Endothelial cell of umbilical vein (primary cell): ENCODE results near the gene STK11IP. TPM values are rescaled to one million over a fixed set of nuclear protein-coding genes. Genes with fewer than 3 reads are reported as not detected.

Source experiments
- BruUV-seq: library from RNA; stranded (reverse); fragments of 400-500 nt; replicated peaks from 2 replicates; lab custom pipeline; 2021; lab: Mats Ljungman, UMichigan
- CTCF ChIA-PET: fragments of 300-600, 350-600 bp; sonication (Branson Sonifier 250); formaldehyde crosslinking; loops from one replicate; lab custom pipeline; 2021; ENCODE audit warnings: antibody characterized with exemption, inconsistent platforms; lab: Charles Lee
- POLR2A ChIA-PET: fragments of 300-600, 350-600 bp; sonication (Branson Sonifier 250); formaldehyde crosslinking; loops from one replicate; lab custom pipeline; 2021; ENCODE audit warnings: antibody characterized with exemption, inconsistent platforms; lab: Charles Lee
- DNase-seq: peaks from one replicate; pipeline ENCODE4 v3.0.0-alpha.2; 2011; ENCODE audit warnings: low read depth, low spot score
- FAIRE-seq: peaks from 2 replicates; lab custom pipeline; 2011; peaks lifted over from hg19 to GRCh38; lab: Jason Lieb, UNC
- H2AFZ ChIP-seq: 2 replicates; pipeline ENCODE4 v1.6.0; 2012; ENCODE audit warnings: low read depth, low read length, control low read depth, inconsistent platforms
- H3K27ac ChIP-seq: 2 replicates; pipeline ENCODE4 v1.5.1; 2011; ENCODE audit warnings: low read depth, mild to moderate bottlenecking, control low read depth, low read length, moderate library complexity; ENCODE audit not compliant: insufficient read depth
- H3K27me3 ChIP-seq, 2 experiments: 2 replicates each; pipeline versions ENCODE4 v1.6.0 to v1.6.1; 2011; ENCODE audit warnings: low read length in 2 of 2, mixed read lengths in 1 of 2; ENCODE audit not compliant: control insufficient read depth in 2 of 2, insufficient read depth in 2 of 2
- H3K36me3 ChIP-seq, 2 experiments: 2 replicates in 1 of 2; 3 replicates in 1 of 2; pipeline ENCODE4 v1.5.1; 2011; ENCODE audit warnings: low read length in 2 of 2, mild to moderate bottlenecking in 1 of 2, moderate library complexity in 1 of 2; ENCODE audit not compliant: control insufficient read depth in 2 of 2, insufficient read depth in 2 of 2; ENCODE audit errors: extremely low read depth in 1 of 2
- H3K4me1 ChIP-seq: 3 replicates; pipeline ENCODE4 v1.5.1; 2011; ENCODE audit warnings: mild to moderate bottlenecking, low read length; ENCODE audit not compliant: control insufficient read depth, insufficient read depth; ENCODE audit errors: extremely low read depth
- H3K4me2 ChIP-seq: 2 replicates; pipeline ENCODE4 v1.6.1; 2011; ENCODE audit warnings: low read length, control low read depth, mixed read lengths; ENCODE audit not compliant: insufficient read depth
- H3K4me3 ChIP-seq, 3 experiments: fragments of 200-600 bp in 1 of 3; sonication (generic), shearing (Covaris generic) in 1 of 3; replicated peaks in 1 of 3; 2 replicates each; pipeline ENCODE4 v1.5.1; 2011 to 2016; ENCODE audit warnings: control low read depth in 3 of 3, low read length in 3 of 3, mild to moderate bottlenecking in 2 of 3, inconsistent platforms in 1 of 3, low read depth in 1 of 3, moderate library complexity in 1 of 3; ENCODE audit not compliant: insufficient read depth in 1 of 3
- H3K79me2 ChIP-seq: 2 replicates; pipeline ENCODE4 v1.6.0; 2012; ENCODE audit warnings: low read length, inconsistent platforms; ENCODE audit not compliant: control insufficient read depth, insufficient read depth
- H3K9ac ChIP-seq: replicated peaks from 2 replicates; pipeline ENCODE3; 2011; ENCODE audit warnings: low read length, control low read depth; ENCODE audit not compliant: insufficient read depth; ENCODE audit errors: extremely low read depth
- H3K9me1 ChIP-seq: replicated peaks from 3 replicates; pipeline ENCODE4 v1.6.0; 2011; ENCODE audit warnings: mild to moderate bottlenecking, low read length; ENCODE audit not compliant: control insufficient read depth, insufficient read depth; ENCODE audit errors: extremely low read depth
- H3K9me3 ChIP-seq: replicated peaks from 2 replicates; pipeline ENCODE4 v1.5.1; 2012; ENCODE audit warnings: low read length, inconsistent platforms; ENCODE audit not compliant: control insufficient read depth, insufficient read depth
- H4K20me1 ChIP-seq: replicated peaks from 2 replicates; pipeline ENCODE3; 2011; ENCODE audit warnings: mild to moderate bottlenecking, low read length; ENCODE audit not compliant: control insufficient read depth, insufficient read depth; ENCODE audit errors: extremely low read depth
- EZH2 ChIP-seq: IDR thresholded peaks from 2 replicates; pipeline ENCODE4 v1.6.1; 2012; ENCODE audit warnings: borderline replicate concordance, low read depth, mild to moderate bottlenecking, moderate library complexity, low read length, inconsistent platforms; ENCODE audit not compliant: severe bottlenecking
- FOS ChIP-seq: IDR thresholded peaks from 2 replicates; pipeline ENCODE4 v1.6.1; 2011; ENCODE audit warnings: mild to moderate bottlenecking, low read length, moderate library complexity, borderline replicate concordance; ENCODE audit not compliant: insufficient read depth
- GATA2 ChIP-seq: IDR thresholded peaks from 2 replicates; pipeline ENCODE4 v1.7.0; 2011; ENCODE audit warnings: low read depth, mild to moderate bottlenecking, moderate library complexity, mixed read lengths, low read length; ENCODE audit not compliant: insufficient read length, insufficient read depth
- JUN ChIP-seq: IDR thresholded peaks from 2 replicates; pipeline ENCODE4 v1.6.1; 2011; ENCODE audit warnings: borderline replicate concordance, low read depth; ENCODE audit not compliant: insufficient read length, insufficient read depth
- MYC ChIP-seq: IDR thresholded peaks from one replicate; pipeline ENCODE4 v1.6.1; 2011; ENCODE audit warnings: mild to moderate bottlenecking, low read depth, low read length
- POLR2A ChIP-seq: IDR thresholded peaks from 2 replicates; pipeline ENCODE4 v1.6.1; 2012; ENCODE audit warnings: low read depth, mild to moderate bottlenecking, control low read depth, low read length
- POLR2AphosphoS5 ChIP-seq: IDR thresholded peaks from 2 replicates; pipeline ENCODE4 v1.6.1; 2012; ENCODE audit warnings: low read depth, mild to moderate bottlenecking, control low read depth, low read length, moderate library complexity; ENCODE audit not compliant: insufficient read depth
- dilution Hi-C: fragments of 300-500 bp; cut with MboI; formaldehyde crosslinking; loops from one replicate; pipeline ENCODE4 v1.15.0; 2019; ENCODE audit warnings: low sequenced_read_pairs; ENCODE audit not compliant: extremely low pct_ligation_motif_present
- intact Hi-C: fragments of 100-400 bp; cut with micrococcal nuclease; formaldehyde crosslinking; loops from one replicate; pipeline ENCODE4 v1.10.0; 2022
- polyA plus RNA-seq, 4 experiments: library from polyadenylated mRNA; depleted of rRNA in 3 of 4; stranded (reverse) in 3 of 4; unstranded in 1 of 4; fragments of >200 nt; gene quantifications; 2 replicates each; pipeline versions ENCODE4 v1.2.1 to v1.2.3, GENCODE V29; 2011 to 2012; ENCODE audit warnings: missing spikeins in 1 of 4
- total RNA-seq: library from RNA; stranded (reverse); gene quantifications from 2 replicates; pipeline ENCODE4 v1.2.3, GENCODE V29; 2021
- TF ChIP-seq, protein P1 (sequence below), 2 donors: IDR thresholded peaks; 1 replicate in 1 of 2; 2 replicates in 1 of 2; pipeline ENCODE4 v1.5.1; 2011; ENCODE audit warnings: low read length in 2 of 2, mild to moderate bottlenecking in 2 of 2, moderate library complexity in 2 of 2, control low read depth in 1 of 2, inconsistent platforms in 1 of 2, low read depth in 1 of 2; ENCODE audit not compliant: insufficient read depth in 1 of 2; ENCODE audit errors: extremely low read depth in 1 of 2
- TF ChIP-seq, protein P2 (sequence below): IDR thresholded peaks from 2 replicates; pipeline ENCODE4 v1.6.1; 2011; ENCODE audit not compliant: insufficient read depth, insufficient read length

STK11IP gene
- total and polyA plus RNA-seq, 2 donors (not counting 3 experiments of a cell fraction or from before 2014, with no cell fraction given) = 17.7 to 19.2 TPM

DNA sequence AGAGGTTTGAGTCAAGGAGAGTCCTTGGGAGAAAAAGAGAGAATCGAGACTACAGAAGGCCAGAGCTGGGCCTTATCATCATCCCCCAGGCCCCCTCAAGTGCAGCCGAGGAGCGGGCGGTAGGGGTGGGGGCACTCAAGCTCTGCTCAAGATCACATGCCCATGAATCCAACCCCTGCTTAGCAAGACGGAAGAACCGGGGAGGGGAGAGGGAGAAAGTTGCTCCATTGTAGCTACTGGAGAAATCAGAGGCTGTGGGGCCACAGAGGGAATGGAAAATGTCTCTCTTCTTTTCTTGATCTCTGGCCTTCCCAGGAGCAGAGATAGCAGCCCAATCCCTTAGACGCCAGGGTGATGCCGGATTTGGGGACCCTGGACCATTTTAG lies 44.4 kb downstream of the STK11IP start:
- no TSS peak for BruUV-seq
- intact Hi-C loops = loop anchor here (1.0 kb wide), 6 partner anchors 45 to 239 kb away; partner anchors contain the start of genes OBSL1 and STK11IP
- H3K4me3 ChIP-seq = no peak overlapping the region
- H2AFZ ChIP-seq = no peak overlapping the region
- dilution Hi-C loops = no loop called here
- CTCF ChIA-PET = interaction anchor here (1.0 to 5.4 kb wide), 7 partner anchors 10 to 112 kb away, joined by 3 to 47 read pairs (median 6); partner anchors contain the start of genes CHPF, OBSL1 and TMEM198
- DNase-seq = no peak
- H3K36me3 ChIP-seq = no peaks in the 10 kb centered on the region
- no peaks in the 10 kb centered on the region for H3K9me1 ChIP-seq
- no peaks in the 10 kb centered on the region for H3K79me2 ChIP-seq
- no peak overlapping the region for H3K9ac ChIP-seq
- no peaks in the 10 kb centered on the region for H4K20me1 ChIP-seq
- POLR2A ChIA-PET = no interaction called here
- H3K4me2 ChIP-seq = no peak overlapping the region
- no peak overlapping the region for H3K27ac ChIP-seq
- FAIRE-seq = no peak
- H3K27me3 ChIP-seq = peaks cover 0 to 3% of the 10 kb centered on the region in 2 experiments
- no peaks in the 10 kb centered on the region for H3K4me1 ChIP-seq
- H3K9me3 ChIP-seq = no peaks in the 10 kb centered on the region
- TF ChIP-seq POLR2A = no peak
- no peak for TF ChIP-seq EZH2
- TF ChIP-seq, protein P1, sequence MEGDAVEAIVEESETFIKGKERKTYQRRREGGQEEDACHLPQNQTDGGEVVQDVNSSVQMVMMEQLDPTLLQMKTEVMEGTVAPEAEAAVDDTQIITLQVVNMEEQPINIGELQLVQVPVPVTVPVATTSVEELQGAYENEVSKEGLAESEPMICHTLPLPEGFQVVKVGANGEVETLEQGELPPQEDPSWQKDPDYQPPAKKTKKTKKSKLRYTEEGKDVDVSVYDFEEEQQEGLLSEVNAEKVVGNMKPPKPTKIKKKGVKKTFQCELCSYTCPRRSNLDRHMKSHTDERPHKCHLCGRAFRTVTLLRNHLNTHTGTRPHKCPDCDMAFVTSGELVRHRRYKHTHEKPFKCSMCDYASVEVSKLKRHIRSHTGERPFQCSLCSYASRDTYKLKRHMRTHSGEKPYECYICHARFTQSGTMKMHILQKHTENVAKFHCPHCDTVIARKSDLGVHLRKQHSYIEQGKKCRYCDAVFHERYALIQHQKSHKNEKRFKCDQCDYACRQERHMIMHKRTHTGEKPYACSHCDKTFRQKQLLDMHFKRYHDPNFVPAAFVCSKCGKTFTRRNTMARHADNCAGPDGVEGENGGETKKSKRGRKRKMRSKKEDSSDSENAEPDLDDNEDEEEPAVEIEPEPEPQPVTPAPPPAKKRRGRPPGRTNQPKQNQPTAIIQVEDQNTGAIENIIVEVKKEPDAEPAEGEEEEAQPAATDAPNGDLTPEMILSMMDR (IDR thresholded peaks at IDR 0.05; ENCODE audit: extremely low read depth in 1 of 2, insufficient read depth in 1 of 2, low read depth in 1 of 2, low read length in 2 of 2) = no peak
- TF ChIP-seq FOS = no peak
- TF ChIP-seq, protein P2, sequence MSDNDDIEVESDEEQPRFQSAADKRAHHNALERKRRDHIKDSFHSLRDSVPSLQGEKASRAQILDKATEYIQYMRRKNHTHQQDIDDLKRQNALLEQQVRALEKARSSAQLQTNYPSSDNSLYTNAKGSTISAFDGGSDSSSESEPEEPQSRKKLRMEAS = no peak
- no peak for TF ChIP-seq GATA2
- TF ChIP-seq POLR2AphosphoS5 = no peak
- no peak for TF ChIP-seq JUN
- TF ChIP-seq MYC = no peak
